HL-60/S4 treated with phorbol 12-myristate 13-acetate at 8.2 ng/mL for 4 days and 3 days (cell line): ENCODE results near the gene DES.

Source experiments
- in situ Hi-C: fragments of 300-500 bp; cut with MboI; formaldehyde crosslinking; loops from 2 replicates; pipeline ENCODE4 v1.15.0; 2022; ENCODE audit warnings: low sequenced_read_pairs

The DES gene

GRCh38 chr2:219399716-219400478 is 18.3 kb upstream of the DES start:
- in situ Hi-C loops = loop anchor here (10.0 kb wide), 1 partner anchor 125 kb away; no protein-coding TSS in a partner anchor

- in situ Hi-C loops = loop anchor here (10.0 kb wide), 1 partner anchor 124 kb away; no protein-coding TSS in a partner anchor
Observed at GRCh38 chr2:219400562-219400961, 17.6 kb upstream of the DES start.

- in situ Hi-C loops = loop anchor here (10.0 kb wide), 1 partner anchor 123 kb away; no protein-coding TSS in a partner anchor
Observed at GRCh38 chr2:219401606-219402005, 16.6 kb upstream of the DES start.

GRCh38 chr2:219402665-219403515 is 15.3 kb upstream of the DES start:
- in situ Hi-C loops = loop anchor here (10.0 kb wide), 1 partner anchor 122 kb away; no protein-coding TSS in a partner anchor

- in situ Hi-C loops = loop anchor here (10.0 kb wide), 1 partner anchor 121 kb away; no protein-coding TSS in a partner anchor
Observed at GRCh38 chr2:219403861-219404260, 14.3 kb upstream of the DES start.

GRCh38 chr2:219404291-219404910 is 13.8 kb upstream of the DES start:
- in situ Hi-C loops = loop anchor here (10.0 kb wide), 1 partner anchor 120 kb away; no protein-coding TSS in a partner anchor

- in situ Hi-C loops = loop anchor here (10.0 kb wide), 1 partner anchor 120 kb away; no protein-coding TSS in a partner anchor
Observed at GRCh38 chr2:219404954-219405353, 13.2 kb upstream of the DES start.

GRCh38 chr2:219405451-219405850 is 12.7 kb upstream of the DES start:
- in situ Hi-C loops = loop anchor here (10.0 kb wide), 1 partner anchor 119 kb away; no protein-coding TSS in a partner anchor

- in situ Hi-C loops = loop anchor here (10.0 kb wide), 1 partner anchor 119 kb away; no protein-coding TSS in a partner anchor
Observed at GRCh38 chr2:219405958-219406860, 12.0 kb upstream of the DES start.

- in situ Hi-C loops = loop anchor here (10.0 kb wide), 1 partner anchor 118 kb away; no protein-coding TSS in a partner anchor
Observed at GRCh38 chr2:219406861-219407230, 11.3 kb upstream of the DES start.

- in situ Hi-C loops = loop anchor here (10.0 kb wide), 1 partner anchor 117 kb away; no protein-coding TSS in a partner anchor
Observed at GRCh38 chr2:219407343-219407742, 10.8 kb upstream of the DES start.

- in situ Hi-C loops = loop anchor here (10.0 kb wide), 1 partner anchor 117 kb away; no protein-coding TSS in a partner anchor
Observed at GRCh38 chr2:219408204-219408603, 10.0 kb upstream of the DES start.

GRCh38 chr2:219408631-219409030 is 9.5 kb upstream of the DES start:
- in situ Hi-C loops = loop anchor here (10.0 kb wide), 1 partner anchor 116 kb away; no protein-coding TSS in a partner anchor

- in situ Hi-C loops = loop anchor here (10.0 kb wide), 1 partner anchor 115 kb away; no protein-coding TSS in a partner anchor
Observed at GRCh38 chr2:219409619-219410018, 8.6 kb upstream of the DES start.

- in situ Hi-C loops = no loop called here
Observed at GRCh38 chr2:219410390-219410789, 7.8 kb upstream of the DES start.

GRCh38 chr2:219414857-219415256 is 3.3 kb upstream of the DES start:
- in situ Hi-C loops = no loop called here

GRCh38 chr2:219415580-219416234 is 2.5 kb upstream of the DES start:
- in situ Hi-C loops = no loop called here

GRCh38 chr2:219416235-219416602 is 2.0 kb upstream of the DES start:
- in situ Hi-C loops = no loop called here

GRCh38 chr2:219416938-219417337 is 1.2 kb upstream of the DES start:
- in situ Hi-C loops = no loop called here
